HG02852 (cell line): ENCODE measurements around the gene RFWD3.
"Not testable (repeated sequence)": the region's sequence is repeated elsewhere in the genome, so short reads cannot be mapped to it uniquely, and the experiment has no call there.

Experiments
- ATAC-seq: cut with Tn5 transposase; IDR thresholded peaks from one replicate; pipeline ENCODE4 v1.9.1; 2021; ENCODE audit warnings: mild to moderate bottlenecking, moderate library complexity; ENCODE audit not compliant: unreplicated experiment

RFWD3 gene

GRCh38 chr16:74668877-74669276, 2.2 kb upstream of the RFWD3 start:
- ATAC-seq: not testable (repeated sequence)

GRCh38 chr16:74667255-74667700, 601 bp upstream of the RFWD3 start:
- ATAC-seq: no peak

- ATAC-seq: no peak
Observed at GRCh38 chr16:74666010-74666421, 661 bp downstream of the RFWD3 start.

- no peak for ATAC-seq
Observed at GRCh38 chr16:74661064-74661463, 5.6 kb downstream of the RFWD3 start.

- no peak for ATAC-seq
Observed at GRCh38 chr16:74660383-74660782, 6.3 kb downstream of the RFWD3 start.

- no peak for ATAC-seq
Observed at GRCh38 chr16:74659041-74659440, 7.6 kb downstream of the RFWD3 start.

- ATAC-seq: no peak
Observed at GRCh38 chr16:74657870-74658642, 8.6 kb downstream of the RFWD3 start.

GRCh38 chr16:74654536-74655050, 12.1 kb downstream of the RFWD3 start:
- no peak for ATAC-seq

- not testable (repeated sequence) for ATAC-seq
Observed at GRCh38 chr16:74652883-74653282, 13.8 kb downstream of the RFWD3 start.

- no peak for ATAC-seq
Observed at GRCh38 chr16:74652249-74652648, 14.4 kb downstream of the RFWD3 start.

GRCh38 chr16:74651841-74652240, 14.8 kb downstream of the RFWD3 start:
- ATAC-seq: no peak

GRCh38 chr16:74650966-74651567, 15.6 kb downstream of the RFWD3 start:
- no peak for ATAC-seq

GRCh38 chr16:74649839-74650504, 16.7 kb downstream of the RFWD3 start:
- ATAC-seq: no peak

- ATAC-seq: no peak
Observed at GRCh38 chr16:74641969-74642368, 24.7 kb downstream of the RFWD3 start.

- ATAC-seq: no peak
Observed at GRCh38 chr16:74637742-74638453, 28.8 kb downstream of the RFWD3 start.

- ATAC-seq: no peak
Observed at GRCh38 chr16:74635303-74635702, 31.4 kb downstream of the RFWD3 start.

GRCh38 chr16:74633686-74634085, 33.0 kb downstream of the RFWD3 start:
- ATAC-seq: no peak

GRCh38 chr16:74627506-74628220, 39.0 kb downstream of the RFWD3 start:
- no peak for ATAC-seq

GRCh38 chr16:74626741-74627416, 39.8 kb downstream of the RFWD3 start:
- no peak for ATAC-seq
